GM18870 (cell line): ENCODE data around the gene SLC29A3.
"Not testable (repeated sequence)": the region's sequence is repeated elsewhere in the genome, so short reads cannot be mapped to it uniquely, and the experiment has no call there.

Experiments used
- ATAC-seq: cut with Tn5 transposase; IDR thresholded peaks from one replicate; pipeline ENCODE4 v1.9.1; 2021; ENCODE audit warnings: moderate library complexity; ENCODE audit not compliant: unreplicated experiment

SLC29A3 gene

DNA sequence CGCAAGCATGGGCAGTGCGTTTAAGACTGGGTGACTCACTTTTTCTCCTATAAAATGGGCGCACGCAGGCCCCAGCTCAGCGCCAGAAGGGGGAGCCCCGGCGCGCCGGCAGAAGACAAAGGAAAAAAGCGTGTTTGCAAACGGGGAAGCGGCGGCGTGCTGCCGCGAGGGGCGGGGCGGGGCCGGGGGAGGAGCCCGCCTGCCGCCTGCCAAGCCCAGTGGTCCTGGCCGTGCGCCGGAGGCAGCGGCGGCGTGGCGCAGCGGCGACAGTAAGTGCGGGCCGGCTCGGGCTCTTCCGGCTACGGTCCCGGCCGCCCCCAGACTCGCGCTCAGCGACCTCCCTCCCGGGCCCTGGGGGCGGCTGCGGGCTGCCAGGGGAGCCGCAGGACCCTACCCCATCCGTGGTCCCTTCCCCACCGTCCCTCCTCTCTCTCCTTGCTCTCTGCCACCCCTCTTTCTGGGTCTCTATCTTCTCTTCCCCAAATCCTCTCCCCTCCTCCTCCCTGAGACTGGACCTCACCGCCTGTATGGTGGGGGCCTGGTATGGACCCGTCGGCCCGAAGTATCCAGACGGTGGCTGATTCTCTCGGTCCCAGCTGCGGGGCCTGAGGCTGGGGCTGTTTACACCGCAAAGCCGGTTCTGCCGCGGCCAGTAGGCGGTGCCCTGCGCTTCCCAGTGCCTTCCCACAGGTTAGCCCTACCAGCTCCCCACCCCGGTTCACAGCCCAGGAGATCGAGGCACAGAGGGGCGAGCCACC is at the start of gene SLC29A3:
TSS of gene SLC29A3 (plus strand) at position 218 of the 758 bp plus-strand sequence. CDS start at position 269, 51 bp downstream.
- no peak for ATAC-seq

- ATAC-seq: no peak
These were observed 49.5 kb upstream of the SLC29A3 start for GRCh38 chr10:71269301-71270288.

- ATAC-seq: no peak
These were observed 48.5 kb upstream of the SLC29A3 start for GRCh38 chr10:71270301-71271220.

- ATAC-seq: no peak
These were observed 47.4 kb upstream of the SLC29A3 start for GRCh38 chr10:71271662-71272055.

DNA sequence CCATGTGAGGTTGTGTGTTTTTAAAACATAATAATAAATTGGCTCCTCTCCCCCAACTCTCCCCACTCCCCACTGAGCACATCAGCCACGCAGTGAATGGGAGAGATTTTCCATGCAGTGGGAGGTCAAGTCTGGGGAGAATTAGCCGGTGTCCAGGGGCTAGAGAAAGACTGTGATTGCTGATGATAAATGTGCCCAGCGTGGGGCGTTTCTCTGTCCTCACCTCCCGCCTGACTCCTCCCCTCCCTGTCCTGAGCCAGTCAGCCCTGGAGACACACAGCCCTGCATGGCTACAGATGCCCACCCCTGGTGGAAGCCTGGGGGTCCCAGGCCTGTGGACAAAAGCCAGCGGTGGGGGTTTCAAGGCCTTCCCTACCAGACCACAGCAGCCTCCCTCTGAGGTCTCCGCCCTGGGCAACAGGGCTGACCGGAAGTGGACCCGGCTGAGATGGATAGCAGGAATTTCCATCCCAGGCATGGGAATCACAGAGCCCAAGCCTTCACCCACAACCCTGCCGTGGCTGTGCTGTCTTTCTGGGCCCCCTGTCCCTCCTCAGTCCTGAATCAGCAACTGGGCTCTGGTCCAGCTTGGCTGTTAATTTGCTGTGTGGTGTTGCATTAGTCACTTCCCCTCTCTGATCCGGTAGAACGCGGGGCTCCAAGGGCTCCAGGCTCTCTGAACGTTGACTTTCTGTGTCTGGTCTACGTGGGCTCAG is 46.8 kb upstream of the SLC29A3 start:
- no peak for ATAC-seq

GRCh38 chr10:71272974-71273373 is 46.1 kb upstream of the SLC29A3 start:
- ATAC-seq: not testable (repeated sequence)

- ATAC-seq: no peak
These were observed 45.6 kb upstream of the SLC29A3 start for GRCh38 chr10:71273506-71273905.

- no peak for ATAC-seq
These were observed 43.9 kb upstream of the SLC29A3 start for GRCh38 chr10:71274901-71275796.

DNA sequence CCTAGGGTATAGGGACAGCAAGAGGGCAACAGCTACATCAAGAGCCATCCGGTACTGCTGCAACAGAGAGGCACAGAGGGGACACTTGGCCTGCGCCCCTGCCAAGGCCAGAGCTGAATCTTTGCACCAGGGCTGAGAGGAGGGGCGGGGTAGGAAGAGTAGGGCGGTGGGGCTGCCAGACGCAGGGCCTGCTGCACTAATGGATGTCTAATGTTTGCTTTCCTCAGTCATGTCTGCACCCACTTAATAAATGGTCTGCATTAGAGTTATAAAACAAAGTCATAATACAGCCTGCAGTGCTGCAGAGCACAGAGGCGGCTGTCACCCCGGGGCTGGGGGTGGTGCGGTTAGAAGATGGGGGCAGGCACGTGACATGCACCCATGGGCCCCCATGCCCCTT is 42.2 kb upstream of the SLC29A3 start:
- no peak for ATAC-seq

DNA sequence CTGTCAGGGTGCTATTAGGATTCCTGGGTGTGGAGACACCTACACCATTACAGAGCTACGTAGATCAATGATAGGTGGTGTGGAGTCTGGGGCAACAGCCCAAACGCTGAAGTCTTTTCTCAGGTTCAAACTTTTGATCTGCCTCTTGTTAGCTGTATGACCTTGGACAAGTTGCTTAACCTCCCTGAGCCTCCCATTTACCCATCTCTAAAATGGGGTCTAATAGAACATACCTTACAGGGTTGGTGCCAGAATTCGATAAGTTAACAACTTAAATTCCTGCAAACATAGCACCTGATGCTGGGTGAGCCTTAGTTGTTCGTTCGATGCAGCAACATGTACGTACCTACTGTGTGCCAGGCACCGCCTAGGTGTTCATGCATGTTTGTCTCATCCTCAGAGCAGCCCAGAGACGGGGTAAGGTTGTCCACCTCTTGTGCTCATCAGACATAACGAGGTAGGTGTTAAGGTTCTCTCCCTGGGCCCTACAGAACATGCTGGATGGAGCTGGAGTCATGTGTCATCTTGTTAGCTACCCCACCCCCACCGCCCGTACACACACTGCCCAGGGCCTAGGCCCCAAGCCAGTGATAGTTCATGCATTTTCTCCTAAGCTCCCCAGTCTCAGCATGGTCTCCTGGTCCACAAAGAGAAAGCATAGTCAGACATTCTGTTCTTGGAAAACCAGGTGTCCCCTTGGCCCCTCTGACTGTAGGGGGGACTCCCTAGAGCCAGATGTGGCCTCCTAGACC is 41.0 kb upstream of the SLC29A3 start:
- no peak for ATAC-seq

DNA sequence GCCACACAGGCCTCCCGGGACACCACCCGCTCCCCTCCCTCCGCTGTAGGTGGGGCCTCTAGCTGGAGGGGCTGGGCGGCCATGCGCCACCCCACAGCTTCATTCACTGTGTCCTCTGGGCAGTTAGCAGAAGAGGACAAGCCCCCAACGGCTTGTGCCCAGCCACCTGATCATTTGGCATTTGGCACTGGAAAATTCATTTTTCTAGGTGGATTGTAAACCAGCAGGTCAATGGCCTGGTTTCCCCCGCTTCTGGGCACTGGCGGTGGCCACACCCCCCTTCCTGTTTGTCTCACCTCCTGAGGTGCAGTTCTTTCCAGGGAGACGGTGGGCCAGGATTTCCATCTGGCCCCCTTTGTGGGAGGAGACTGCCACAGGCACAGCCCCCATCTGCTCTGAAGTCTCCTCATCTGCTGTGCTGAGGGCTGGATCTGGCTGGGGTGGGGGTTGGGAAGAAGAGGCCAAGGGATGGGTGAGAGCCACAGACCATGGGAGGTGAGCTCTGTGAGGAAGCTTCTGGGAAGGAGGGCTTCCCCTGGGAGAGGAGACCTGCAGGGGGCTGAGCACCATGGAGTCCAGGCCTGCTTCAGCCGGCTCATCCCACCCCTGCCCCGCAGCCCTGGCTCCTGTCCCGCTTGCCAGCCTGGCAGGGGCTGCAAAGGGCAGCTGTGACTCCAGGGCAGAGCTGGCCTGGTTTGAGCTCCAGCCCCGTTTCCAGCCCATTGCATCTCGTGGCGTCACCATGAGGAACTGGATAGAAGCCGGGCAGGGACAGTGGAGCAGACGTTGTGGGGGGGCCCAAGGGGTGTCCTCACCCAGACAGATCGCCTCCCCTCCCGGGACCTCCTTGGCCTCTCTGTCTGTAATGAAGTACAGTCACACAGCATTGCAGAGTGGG is 40.1 kb upstream of the SLC29A3 start:
- no peak for ATAC-seq

DNA sequence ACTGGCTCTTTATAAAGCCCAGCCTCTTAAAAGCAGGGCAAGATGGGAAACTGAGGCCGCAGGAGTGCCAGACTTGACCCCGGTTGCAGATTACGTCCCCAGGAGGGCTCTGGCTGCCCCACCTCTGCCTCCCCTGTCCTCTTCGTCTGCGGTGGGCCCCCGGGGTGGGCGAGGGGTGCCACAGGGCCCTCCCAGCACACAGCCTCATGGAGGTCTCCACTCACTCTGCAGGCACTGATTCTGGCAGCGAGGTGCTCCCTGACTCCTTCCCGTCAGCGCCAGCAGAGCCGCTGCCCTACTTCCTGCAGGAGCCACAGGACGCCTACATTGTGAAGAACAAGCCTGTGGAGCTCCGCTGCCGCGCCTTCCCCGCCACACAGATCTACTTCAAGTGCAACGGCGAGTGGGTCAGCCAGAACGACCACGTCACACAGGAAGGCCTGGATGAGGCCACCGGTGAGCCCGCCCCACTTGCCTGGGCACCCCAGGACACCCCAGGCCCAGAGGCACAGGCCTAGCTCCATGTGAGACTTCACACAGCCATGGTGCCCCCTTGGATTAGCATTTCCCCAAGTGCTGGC is 39.4 kb upstream of the SLC29A3 start:
- no peak for ATAC-seq

- no peak for ATAC-seq
These were observed 38.8 kb upstream of the SLC29A3 start for GRCh38 chr10:71280216-71280615.

DNA sequence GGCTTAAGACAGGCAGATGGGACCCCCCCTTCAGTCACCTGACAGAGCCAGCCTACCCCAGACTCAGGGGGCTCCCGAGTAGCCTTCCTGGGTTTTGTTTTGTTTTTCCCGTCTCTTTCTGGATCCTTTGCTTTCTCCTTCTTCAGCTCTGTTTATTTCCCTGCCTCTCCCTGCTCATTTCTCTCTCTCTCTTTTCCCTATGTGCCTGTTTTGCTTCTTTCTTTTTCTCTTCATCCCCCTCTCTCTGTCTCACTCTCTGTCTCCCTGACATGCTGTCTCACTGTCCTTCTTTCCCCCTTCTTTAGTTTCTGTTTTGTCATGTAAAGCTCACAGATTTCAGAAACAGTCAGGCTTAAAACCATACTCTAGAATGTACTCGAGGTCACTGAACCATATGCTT is 38.2 kb upstream of the SLC29A3 start:
- ATAC-seq: no peak

- ATAC-seq: no peak
These were observed 37.3 kb upstream of the SLC29A3 start for GRCh38 chr10:71281646-71282322.

GRCh38 chr10:71282323-71282680 is 36.8 kb upstream of the SLC29A3 start:
- ATAC-seq: no peak

GRCh38 chr10:71283410-71283809 is 35.6 kb upstream of the SLC29A3 start:
- no peak for ATAC-seq
